GM21619 (cell line): ENCODE data around the gene PSMA8.
"Not testable (repeated sequence)": the region's sequence is repeated elsewhere in the genome, so short reads cannot be mapped to it uniquely, and the experiment has no call there.

ENCODE experiments used
- ATAC-seq: cut with Tn5 transposase; IDR thresholded peaks from one replicate; pipeline ENCODE4 v1.9.1; 2021; ENCODE audit not compliant: unreplicated experiment

PSMA8 gene

DNA sequence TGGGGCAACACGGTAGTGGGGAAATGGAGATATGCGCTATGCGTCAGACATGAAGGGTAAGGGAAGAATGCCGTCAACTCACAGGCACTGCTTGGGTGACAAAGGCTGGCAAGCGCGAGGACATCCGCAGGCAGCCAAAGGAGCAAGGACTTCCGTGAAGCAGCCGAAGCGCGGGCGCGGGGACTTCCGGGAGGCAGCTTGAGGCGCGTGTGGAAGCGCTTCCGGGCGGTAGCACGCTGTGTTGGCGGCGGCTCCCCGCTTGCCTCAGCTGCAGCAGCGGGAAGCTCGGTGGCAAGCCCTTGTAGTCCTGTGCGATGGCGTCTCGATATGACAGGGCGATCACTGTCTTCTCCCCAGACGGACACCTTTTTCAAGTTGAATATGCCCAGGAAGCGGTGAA is at the start of gene PSMA8:
Gene PSMA8 (plus strand): TSS at position 218 of the 400 bp plus-strand sequence. CDS start 97 bp downstream, at position 315.
- peak; percentile 71 for ATAC-seq

DNA sequence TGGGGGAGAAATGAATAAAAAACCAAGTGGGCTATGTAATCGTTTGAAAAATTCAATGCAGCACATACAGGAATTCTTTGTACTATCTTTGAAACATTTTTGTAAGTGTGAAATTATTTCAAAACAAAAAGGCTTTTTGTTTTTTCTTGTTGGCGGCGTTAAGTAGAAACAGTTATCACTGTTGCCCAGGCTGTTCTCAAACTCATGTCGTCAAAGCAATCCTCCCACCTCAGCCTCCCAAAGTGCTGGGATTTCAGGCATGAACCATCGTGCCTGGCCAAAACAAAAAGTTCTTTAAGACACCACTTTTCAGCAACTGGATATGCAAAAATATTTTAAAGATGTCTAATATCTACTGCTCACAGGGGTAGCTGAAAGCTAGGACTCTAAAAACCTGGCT is 48.6 kb upstream of the PSMA8 start:
- ATAC-seq = no peak

DNA sequence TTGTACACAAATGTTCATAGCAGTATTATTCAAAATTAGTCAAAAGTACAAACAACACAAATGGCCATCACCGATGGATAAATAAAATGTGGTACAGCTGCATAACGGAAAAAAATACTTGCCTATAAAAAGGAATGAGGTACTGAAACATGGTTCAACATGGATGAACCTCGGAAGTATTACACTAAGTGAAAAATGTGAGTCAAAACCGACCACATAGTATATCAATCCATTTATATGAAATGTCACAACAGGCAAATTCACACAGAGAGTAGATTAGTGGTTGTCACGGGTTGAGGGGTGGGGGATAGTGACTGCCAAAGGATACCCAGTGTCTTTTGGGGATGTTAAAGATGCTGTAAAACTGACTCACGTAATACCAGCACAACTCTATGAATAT is 46.7 kb upstream of the PSMA8 start:
- no peak for ATAC-seq

DNA sequence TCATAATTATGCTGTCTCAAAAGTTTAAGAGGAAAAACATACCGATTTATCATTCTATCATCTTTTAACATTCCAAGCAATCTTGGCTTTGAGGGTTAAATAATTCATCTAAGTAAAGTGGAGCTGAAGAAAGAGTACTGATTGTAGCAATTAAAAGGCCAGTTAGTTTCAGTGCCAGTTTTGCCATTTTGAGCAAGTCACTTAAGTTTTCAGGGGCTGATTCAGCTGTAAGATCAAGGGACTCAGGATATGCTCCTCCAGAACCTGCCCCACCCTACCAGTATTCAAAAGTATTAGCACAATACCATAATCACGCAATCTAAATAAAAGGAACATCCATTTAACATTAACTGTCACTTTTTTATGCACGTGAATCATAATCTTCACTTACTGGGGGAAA is 45.2 kb upstream of the PSMA8 start:
- ATAC-seq = no peak

DNA sequence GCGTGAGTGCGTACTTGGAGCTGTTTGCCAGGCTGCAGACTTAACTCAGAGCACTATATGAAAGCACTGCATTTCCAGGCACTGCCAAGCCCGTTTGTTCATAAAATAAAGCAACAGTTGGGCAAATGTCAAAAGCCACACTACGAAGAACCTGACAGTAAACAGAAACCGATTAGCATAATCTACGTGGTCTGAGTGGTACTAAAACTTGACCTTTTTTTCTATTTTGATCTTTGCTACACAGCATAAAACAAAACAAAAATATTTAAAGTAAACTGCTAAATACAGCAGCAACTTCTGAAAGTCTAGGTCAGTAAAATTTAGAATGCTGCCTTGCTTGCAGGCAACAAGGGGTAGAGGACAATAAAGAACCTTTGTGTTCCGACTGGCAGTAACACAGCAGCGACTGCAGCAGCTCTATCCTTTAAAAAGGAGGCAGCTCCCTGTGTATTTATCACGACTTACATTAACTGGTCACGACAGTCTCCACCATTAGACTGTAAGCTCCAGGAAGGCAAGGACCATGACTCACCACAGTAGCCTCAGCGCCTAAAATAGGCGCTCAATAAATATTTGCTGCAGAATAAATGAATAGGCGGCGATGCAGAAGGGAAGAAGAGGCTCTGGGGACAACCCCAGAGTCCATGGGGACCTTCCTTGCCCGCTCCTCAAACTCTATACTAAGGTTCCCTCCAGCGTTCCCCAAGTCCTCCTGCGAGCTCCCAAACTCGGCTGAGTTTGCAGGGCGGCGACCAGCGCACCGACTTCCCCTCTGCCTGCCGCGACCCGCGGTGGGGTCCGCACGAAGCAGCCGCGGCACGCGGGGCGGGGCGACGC is 44.2 kb upstream of the PSMA8 start:
- no peak for ATAC-seq

DNA sequence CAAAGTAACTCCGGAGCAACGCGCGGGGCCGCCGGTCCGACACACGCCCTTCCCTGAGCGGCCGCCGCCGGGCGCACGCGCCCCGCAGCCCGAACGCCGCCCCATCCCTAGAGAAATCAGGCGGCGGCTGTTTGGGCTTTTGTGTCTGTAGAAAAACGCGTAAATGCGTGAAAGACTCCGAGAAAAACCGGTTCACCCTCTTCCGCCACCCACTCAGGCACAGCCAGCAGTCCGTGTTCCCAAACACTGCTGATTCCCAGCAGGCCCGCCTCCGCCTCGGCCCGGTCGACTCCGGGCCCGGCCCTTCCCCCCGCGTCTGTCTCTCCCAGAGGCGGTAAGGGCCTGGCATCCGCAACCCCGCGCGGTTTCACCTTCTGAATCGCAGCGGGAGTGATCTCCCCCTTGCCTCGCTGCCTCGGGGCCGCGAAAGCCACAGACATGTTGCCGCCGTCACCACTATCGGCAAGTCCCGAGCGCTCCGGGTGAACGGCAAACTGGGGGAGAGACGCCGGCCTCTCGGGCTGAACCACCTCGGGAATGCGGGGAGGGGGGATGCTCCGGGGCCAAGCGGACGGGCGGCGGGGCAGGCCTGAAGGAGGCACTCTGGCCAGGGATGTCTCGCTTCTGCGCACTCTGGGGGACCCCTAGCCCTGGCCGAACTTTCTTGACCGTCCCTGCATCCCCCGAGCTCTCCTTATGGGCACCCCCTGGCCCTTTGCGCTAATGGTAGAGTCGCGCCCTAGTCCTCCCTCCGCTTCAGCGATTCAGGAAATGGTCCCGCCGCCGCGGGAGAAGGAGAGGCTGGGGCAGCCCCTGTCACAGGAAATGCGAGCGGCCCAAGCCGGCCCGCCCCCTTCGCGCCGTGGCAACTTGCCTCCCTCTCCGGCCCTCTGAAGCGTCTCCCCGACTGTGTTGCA is 43.3 kb upstream of the PSMA8 start, which contains the start of gene SS18:
Gene SS18 (minus strand): TSS at position 484 of the 917 bp plus-strand sequence. CDS start 44 bp downstream, at position 440.
- peak; percentile 82 for ATAC-seq

DNA sequence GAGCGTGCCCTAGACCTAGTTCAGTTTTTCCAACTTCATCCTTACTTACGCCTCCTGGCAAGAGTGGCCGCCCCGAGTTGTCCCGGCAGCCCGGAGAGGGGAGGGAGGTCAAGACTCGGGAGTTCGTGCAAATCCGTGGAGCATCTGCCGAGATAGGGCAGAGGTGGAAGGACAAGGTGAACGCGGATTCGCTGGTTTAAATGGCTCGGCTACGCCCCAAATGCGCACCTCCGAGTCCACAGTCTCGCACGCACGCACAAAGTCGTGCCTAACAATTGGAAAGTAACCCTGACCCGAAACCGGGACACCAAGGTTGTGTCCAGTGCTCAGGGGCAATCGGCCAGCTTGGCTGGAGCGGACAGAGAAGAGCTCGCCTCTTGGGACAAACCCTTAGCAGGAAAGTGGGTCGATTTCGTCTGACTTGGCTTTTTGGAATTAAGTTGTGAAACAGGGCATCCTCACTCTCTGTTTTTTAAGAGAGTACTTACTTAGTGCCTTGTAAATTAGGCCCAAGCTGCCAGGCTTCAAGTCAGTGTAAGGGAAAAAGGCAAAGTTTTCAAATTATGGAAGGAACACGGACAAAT is 42.5 kb upstream of the PSMA8 start:
- ATAC-seq = peak; percentile 44

DNA sequence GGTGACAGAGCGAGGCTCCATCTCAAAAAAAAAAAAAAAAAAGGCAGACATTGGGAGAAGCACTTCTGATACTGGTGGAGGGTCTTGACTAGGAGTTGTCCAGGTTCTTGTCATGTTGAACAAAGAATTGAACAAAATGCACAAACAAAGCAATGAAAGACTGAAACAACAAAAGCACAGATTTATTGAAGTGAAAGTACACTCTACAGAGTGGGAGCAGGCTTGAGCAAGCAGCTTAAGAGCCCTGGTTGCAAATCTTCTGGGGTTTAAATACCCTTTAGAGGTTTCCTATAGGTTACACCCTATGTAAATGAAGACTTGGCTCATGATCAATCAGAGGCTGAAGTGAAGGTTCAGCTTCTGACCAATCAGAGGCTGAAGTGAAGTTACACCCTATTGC is 36.8 kb upstream of the PSMA8 start:
- no peak for ATAC-seq

DNA sequence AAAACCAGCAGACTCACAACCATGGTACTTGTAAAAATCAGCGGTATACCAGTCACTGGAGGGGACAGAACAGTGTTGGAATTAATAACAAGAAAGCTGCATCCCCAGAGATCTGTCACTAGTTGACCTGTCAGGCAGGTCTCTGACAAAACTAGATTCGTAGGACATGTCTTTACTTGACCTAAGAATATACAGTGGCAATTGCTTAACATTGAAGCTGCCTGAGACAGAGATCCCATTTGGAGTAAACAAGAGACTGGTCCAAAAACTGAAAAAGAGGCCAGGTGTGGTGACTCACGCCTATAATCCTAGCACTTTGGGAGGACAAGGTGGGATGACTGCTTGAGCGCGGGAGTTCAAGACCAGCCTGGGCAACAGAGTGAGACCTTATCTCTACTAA is 36.1 kb upstream of the PSMA8 start:
- ATAC-seq = no peak

DNA sequence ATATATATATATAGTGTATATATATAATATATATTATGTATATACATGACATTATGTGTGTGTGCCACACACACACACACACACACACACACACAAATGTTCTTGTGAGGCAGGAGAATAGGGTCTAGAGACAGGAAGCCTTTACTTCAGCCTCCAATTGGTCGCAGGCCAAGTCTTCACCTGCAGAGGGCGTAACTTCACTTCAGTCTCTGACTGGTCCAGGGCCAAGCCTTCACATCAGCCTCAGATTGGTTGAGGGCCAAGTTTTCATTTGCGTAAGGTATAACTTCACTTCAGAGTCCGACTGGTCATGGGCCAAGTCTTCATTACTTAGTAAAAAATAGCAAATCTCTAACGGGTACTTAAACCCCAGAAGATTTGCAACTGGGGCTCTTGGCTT is 30.1 kb upstream of the PSMA8 start:
- ATAC-seq = no peak

DNA sequence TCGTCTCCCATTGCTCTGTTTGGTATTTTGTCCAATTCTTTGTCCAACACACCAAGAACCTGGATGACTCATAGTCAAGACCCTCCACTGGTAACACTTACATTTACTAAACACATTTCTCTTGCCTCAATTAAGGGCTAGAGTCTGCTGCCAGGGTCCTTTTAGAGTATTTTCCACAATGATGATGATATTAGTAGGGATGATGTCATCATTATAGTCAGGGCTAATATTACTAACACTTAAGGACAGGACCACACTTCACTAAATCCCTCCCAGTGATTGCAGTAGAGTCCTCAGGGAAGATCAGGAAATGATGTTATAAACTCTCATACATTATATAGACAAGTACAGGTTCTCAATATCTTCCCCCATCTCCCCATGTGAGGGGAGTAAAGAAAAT is 29.6 kb upstream of the PSMA8 start:
- no peak for ATAC-seq

DNA sequence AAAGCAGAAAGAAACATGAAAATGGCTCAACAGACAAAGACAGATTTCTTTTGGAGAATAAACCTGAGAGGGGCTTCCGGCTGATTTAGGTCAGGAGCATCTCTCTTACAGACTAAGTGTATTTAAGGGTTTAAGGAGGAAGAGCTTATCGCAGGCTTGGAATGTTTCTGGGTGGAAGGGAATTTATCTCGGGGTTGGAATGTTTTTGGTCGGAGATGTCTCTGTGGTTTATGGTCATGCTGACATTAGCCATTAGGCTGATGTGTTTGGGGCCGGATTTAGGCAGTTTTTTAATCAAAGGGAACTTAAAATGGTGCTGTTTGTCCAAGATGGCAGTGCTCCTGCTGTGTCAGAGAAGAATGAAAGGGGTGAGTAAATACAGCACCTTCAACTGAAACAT is 14.4 kb upstream of the PSMA8 start:
- ATAC-seq = no peak

DNA sequence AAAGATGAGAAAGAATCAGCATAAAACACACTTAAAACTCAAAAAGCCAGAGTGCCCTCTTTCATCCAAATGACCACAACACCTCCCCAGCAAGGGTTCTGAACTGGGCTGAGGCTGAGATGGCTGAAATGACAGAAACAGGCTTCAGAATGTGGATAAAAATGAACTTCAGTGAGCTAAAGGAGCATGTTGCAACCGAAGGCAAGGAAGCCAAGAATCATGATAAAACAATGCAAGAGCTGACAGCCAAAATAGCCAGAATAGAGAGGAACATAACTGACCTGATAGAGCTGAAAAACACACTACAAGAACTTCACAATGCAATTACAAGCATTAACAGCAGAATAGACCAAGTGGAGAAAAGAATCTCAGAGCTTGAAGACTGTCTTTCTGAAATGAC is 12.2 kb upstream of the PSMA8 start:
- ATAC-seq = no peak

DNA sequence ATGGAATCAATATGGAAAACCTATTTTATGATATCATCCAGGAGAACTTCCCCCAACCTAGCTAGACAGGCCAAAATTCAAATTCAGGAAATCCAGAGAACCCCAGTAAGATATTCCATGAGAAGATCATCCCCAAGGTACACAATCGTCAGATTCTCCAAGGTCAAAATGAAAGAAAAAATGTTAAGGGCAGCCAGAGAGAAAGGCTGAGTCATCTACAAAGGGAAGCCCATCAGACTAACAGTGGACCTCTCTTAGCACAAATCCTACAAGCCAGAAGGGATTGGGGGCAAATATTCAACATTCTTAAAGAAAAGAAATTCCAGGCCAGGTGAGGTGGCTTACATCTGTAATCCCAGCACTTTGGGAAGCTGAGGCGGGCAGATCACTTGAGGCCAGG is 11.7 kb upstream of the PSMA8 start:
- ATAC-seq = not testable (repeated sequence)

DNA sequence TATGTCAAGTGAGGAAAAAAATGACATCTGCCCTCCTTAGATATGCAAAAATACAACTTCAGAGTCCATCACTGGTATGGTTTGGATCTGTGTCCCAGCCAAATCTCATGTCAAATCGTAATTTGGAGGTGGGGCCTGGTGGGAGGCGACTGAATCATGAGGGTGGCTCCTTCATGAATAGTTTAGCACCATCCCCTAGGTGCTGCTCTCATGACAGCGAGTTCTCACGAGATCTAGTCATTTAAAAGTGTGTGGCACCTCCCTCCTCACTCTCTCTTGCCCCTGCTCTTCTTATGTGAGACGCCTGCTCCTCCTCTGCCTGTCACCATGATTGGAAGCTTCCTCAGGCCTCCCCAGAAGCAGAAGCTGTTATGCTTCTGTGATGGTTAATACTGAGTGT is 5.9 kb upstream of the PSMA8 start:
- ATAC-seq = no peak

DNA sequence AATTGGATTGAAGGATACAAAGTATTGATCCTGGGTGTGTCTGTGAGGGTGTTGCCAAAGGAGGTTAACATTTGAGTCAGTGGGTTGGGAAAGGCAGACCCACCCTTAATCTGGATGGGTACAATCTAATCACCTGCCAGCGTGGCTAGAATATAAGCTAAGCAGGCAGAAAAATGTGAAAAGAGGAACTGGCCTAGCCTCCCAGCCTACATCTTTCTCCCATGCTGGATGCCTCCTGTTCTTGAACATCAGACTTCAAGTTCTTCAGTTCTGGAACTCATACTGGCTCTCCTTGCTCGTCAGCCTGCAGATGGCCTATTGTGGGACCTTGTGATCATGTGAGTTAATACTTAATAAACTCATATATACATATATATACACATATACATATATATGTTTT is 5.5 kb upstream of the PSMA8 start:
- not testable (repeated sequence) for ATAC-seq

DNA sequence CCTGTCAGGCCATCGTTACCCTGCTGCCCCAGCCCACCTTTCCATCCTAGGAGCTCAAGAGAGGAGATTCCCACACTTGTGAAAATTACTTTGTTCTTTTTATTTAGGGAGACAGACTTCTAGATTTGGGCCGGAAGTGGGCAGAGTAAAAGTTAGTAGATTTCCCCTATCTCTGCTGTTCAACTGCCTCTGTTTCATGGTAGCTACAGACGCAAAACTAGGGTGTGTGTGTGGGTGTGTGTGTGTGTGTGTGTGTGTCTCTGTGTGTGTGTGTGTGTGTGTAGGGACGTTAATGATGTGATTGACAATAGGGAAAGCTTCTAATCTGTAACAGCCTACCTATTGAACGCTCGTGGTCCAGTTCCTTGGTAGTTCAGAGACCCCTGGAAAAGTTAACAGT is 438 bp downstream of the PSMA8 start:
- ATAC-seq = no peak

DNA sequence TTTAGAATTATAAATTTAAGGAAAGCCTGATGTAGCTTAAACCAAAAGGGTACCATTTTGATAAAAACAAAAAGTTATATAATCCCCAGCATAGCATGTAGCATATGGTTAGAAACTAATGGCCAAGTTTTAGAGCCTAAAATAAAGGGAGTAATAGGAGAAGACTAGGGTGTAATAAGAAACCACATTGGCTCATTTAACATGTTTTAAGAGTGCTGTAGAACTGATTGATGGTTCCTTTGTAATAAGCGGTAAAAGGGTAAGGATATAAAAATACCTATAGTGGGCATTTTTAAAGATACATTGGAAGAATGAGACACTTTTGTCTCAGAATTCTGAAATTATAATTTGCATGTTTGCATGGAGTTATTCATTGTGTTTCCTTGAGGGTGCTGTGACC is 1.9 kb downstream of the PSMA8 start:
- no peak for ATAC-seq

DNA sequence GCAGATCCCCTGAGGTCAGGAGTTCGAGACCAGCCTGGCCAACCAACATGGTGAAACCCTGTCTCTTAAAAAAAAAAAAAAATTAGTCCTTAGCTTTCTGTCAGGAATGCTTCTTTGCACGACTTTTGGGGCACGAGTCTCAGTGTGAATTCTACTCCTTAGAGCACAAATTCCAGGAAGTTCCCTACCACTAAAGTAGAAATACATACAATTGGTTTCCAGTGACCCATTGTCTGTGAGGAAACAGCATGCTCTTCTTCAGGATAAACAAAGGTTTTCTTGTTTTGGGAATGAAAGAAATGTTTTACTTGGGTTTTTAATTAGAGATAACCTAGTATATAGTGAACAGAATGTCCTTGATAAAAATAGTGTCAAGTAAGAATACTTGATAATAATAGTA is 23.7 kb downstream of the PSMA8 start:
- ATAC-seq = no peak

DNA sequence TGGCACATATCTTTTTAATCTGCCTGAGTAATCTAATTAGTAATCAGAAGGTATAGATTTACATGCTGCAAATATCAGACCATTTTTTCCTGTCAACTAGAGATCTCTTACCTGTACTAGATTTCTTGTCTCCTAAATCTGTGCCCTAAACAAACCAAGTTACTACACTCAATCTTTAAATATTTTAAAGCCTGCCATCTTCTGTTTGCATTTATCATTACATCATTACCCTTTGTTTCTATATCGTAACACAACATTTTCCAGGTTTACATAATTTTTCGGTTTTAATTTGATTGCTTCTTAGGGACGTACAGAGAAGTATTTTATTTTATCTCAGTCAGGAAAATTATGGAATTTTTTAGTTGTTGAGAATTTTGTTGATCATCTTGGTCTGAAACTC is 25.7 kb downstream of the PSMA8 start:
- ATAC-seq = no peak

DNA sequence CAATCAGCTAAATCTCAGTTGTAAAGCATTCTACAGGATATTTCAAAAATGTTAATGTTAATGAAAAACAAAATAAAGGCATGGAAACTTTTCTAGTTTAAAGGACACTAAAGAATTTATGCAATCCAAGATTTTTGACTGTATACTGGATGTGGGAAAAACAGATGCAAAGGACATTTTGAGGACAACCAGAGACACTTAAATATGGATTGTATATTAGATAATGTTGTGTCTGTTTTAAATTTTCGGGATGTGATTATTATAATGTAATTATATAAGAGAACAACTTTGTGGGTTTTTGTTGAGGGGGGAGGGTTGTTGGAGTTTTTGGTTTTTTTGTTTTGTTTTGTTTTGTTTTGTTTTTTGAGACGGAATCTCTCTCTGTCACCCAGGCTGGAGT is 30.9 kb downstream of the PSMA8 start:
- ATAC-seq = no peak

DNA sequence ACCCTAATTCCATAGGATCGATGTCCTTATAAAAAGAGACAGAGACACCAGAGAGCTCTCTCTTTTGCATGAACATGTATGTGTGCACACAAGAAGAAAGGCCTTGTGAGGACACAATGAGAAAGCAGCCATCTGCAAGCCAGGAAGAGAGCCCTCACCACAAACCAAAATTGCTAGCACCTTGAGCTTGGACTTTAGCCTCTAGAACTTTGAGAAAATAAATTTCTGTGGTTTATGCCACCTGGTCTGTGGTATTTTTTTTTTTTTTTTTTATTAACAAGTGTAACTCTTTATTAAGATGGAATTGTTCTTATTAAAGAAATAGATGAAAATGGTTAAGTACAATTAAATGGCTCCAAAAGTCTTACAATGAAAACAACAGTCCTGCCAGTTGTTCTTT is 33.9 kb downstream of the PSMA8 start:
- ATAC-seq = not testable (repeated sequence)
